Measurements from ENCODE around the gene CCR9.

CCR9 gene

DNA sequence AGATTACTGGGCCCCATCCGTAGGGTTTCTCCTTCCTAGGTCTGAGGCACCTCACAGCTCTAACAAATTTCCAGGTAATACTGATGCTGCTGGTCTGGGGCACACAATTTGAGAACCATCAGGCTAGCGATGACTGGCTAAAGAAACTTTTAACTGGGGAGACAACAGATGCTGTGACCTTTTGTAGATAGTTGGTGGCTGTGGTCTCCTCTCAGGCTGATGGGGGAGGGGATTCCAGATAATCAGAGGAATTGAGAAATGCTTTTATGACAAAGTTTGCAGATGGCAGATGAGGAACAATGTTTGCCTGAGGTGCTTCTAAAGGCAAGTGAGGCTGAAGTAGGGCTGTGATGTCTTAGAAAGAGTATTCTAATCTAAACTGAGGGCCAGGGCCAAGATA, 13.8 kb upstream of the CCR9 start:
- no peak for DNase-seq

DNA sequence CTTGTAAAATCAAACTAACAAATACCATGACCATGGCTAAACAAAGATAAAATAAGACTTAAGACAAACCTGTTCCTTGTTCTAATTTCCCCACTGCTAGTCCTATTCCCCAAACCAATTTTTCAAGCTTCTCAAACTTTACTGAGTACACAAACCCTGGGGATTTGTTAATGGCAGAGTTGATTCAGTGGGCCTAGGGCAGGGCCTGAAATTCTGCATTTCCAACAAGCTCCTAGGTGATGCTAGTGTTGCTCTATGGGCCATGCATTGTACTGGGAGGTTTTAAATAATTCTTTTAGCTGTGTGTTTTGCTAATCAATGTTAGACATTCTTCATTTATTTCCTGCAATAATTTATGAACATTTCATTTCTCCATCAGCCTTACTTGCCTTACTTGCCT, 13.3 kb upstream of the CCR9 start:
- DNase-seq = no peak

DNA sequence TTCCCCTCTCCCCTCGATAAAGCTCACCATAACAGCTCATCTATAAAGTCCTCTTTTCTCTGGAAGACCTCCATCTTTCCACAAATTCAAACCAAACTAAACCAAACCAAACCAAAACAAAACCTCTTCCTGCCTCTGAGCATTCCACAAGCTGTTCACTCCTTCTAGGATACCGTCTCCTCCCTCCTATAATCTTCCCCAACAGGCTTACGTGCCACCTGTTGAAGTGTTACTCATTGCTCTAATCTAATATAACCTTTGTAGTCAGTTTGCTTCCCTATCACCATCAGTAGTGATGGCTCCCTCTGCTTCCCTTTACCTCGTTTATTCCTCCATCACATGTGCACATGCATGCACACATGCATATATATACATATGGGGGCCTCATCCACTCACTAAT, 12.7 kb upstream of the CCR9 start:
- no peak for DNase-seq

DNA sequence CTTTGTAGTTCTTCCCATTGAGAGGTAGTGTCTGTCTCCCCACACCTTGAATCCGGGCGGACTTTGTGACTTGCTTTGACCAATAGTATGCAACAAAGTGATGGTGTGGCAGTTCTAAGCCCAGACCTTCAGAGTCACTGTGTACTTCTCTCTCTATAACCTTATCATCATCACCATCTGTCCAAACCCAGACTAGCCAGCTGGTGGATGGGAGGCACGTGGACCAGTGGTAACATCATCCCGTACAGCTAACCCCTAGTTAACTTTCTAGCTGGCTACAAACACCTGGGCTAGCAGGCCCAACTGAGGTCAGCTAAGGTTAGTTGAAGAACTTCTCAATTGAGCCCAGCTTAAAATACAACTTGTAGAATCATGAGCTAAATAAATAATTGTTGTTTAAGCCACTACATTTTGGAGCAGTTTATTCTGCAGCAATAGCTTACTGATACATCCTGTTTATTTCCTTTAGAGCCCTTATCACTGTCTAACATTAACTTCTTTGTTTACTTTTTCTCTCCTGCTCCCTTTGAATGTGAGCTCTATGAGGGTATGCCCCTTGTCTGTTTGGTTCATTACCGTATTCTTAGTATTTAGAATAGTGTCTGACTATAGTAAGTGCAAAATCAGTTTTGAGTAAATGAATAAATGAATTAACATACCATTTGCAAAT, 11.5 kb upstream of the CCR9 start:
- no peak for DNase-seq

DNA sequence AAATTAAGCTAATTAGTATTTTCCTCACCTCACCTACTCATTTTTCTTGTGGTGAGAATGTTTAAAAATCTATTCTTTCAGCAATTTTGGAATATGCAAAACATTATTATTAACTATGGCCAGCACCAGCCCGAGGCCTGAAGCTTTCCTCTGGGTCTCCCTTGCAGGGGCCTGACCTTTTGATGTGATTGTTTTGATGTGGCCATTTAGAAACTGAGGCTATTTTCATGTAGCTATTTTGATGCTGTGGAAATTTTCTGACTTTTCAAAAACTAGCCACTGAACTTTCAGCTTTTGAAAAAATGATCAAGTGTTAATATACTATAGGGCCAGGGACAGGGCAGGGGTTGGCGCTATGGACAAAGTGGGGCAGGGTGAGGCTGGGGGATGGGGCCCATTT, 8.2 kb upstream of the CCR9 start:
- no peak for DNase-seq

DNA sequence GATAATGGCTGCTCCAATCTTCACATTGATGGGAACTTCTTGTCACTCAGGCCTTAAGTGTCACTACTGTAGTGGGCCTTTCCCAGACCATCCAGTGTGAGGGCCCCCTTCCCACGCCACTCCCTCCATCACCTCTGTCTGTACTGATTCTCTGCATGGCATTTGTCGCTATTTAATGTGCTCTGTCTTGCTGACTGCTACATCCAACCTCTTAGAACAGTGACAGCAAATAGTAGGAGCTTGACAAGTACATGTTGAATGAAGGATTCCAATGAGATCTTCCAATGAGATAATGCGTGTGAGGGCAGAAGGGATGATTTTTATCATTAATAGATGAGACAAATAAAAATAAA, 5.6 kb upstream of the CCR9 start:
- DNase-seq = no peak

DNA sequence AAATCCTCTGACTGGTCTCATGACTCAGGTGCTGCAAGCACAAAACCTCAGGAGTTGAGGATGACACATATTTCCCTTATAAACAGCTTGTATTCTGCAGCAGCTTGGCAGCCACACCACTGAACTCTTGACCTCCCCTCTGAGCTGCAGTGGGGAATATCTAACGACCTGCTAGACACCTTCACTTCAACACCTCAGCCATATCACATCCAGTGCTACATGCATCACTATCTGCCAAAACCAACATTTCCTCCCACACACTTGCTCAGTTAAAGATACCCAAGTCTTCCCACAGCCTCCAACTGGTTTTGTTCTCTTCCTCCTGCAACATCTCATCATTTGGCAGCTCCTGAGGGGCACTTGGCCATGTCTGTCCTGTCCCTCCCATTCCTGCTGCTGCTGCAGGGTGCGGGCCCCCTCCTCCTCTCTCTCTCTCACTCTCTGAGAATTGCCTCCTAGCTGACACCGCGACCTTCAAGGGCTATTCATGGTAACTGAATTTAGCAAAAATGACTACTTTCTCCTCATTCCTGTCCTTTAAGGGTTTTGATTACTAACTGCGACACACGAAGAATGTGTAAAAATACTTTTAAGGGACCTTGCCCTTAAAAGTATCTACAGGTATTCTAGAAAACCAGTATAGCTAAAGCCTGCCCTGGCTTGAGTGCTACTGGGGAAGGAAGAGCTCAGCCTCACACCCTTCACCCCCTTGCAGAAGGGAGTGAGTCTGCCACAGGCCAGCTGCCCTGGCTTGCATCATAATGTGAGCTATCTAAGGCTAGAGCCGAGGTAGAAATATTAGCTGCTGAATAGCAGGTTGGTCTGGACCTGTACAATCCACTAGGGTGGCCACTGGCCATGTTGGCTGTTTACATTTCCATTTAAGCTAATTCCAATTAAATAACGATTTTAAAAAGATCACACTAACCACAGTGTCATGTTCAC, 5.0 kb upstream of the CCR9 start:
- no peak for DNase-seq

DNA sequence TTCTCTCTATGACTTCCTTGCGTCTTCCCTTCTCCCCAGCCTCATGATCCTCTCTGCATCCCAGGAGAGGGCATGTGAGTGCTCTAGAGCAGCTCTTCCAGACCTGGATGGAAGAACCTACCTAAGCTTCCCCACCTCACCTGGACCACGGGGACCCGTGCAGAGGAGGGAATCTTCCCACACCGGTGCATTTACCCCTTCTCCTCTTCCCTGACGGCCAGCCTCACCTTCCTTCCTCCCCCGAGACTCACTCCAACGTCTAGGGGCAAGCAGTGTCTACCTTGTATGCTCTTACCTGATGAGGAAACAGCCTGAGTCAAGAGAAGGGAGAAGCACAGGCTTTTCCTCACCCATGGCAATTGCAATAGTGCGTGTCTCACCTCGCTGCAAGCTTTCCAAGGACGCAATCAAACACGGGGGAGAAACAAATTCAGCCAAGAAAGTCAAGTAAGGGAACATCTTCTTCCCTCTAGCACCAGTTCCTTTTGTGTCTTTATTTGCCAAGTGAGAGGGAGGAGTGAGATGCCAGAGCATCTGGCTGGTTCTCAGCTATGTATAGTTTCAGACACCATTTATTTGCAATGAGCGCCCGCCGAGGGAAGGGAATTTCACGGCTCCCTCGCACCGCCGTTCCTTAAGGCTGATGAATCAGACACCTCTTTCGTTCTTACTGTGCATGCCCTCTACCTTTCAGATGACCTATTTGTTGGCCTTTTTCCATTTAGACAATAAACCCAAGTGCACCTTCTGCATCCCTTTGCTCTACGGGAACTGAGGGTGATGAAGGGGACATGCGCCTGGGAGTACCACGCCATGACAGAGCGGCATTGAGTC, 1.8 kb upstream of the CCR9 start:
- DNase-seq = no peak

DNA sequence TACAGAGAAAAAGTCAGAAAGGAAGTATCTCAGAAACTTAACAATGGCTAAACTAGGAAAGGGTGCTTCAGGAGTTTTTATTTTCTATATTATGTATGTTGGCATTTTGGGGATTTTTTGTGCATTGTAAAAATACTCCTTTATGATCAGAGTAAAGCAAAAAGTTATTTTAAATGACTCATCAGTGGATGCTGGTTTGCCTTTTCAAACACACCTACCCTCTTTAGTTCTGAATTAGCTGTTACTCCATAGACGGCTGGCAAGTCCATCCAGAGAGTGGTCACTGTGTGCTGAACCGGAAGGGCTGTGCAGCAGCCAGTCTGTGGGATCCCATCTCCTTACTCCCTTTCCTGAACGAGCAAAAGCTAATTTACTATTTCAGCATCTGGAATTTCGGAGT, 942 bp downstream of the CCR9 start:
- DNase-seq = no peak

GRCh38 chr3:45887759-45888511, 1.6 kb downstream of the CCR9 start:
- no peak for DNase-seq

GRCh38 chr3:45889337-45889736, 3.0 kb downstream of the CCR9 start:
- DNase-seq = no peak

- no peak for DNase-seq
Measured at GRCh38 chr3:45890405-45890804, 4.1 kb downstream of the CCR9 start.

GRCh38 chr3:45892161-45892560, 5.8 kb downstream of the CCR9 start:
- no peak for DNase-seq

DNA sequence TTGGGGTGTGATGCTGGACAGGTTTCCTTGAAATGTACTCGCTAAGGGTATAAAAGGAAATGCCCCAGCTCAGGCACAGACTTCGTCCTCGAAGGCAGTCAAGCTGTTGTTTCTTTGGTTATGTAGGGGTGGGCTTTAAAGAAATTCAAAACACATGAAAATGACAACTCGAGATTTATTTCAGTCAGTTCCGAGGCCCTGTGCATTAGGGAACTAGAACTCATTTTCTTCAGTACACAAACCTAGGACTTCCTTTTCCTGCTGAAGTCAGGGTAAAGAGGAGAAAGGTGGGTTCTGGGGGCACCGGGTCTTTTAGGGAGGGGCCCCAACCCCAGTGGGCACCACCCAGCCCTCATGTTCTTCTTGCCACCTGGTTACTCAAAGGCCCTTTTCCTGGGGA, 7.7 kb downstream of the CCR9 start:
- no peak for DNase-seq

- DNase-seq = no peak
Measured at GRCh38 chr3:45895686-45896468, 9.5 kb downstream of the CCR9 start.

DNA sequence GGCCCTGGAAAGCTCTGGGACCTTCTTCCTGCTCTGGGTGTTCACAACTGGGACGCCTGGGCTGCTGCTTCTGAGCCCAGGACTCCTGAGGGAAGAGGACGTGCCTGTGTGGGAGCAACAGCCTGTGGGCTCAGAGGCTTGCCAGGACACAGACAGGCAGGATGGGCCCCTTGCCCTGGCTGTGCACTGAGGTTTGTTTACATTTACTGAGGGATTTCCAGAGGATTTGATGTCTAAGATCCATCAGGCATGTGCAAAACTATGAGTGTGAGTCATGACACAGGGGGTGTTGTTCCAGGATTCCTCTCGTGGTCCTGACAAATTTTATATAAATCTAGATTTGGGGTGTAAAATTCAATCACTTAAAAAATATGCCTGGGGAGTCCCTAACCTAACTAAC, 10.6 kb downstream of the CCR9 start:
- no peak for DNase-seq

GRCh38 chr3:45904931-45905330, 18.6 kb downstream of the CCR9 start:
- no peak for DNase-seq

DNA sequence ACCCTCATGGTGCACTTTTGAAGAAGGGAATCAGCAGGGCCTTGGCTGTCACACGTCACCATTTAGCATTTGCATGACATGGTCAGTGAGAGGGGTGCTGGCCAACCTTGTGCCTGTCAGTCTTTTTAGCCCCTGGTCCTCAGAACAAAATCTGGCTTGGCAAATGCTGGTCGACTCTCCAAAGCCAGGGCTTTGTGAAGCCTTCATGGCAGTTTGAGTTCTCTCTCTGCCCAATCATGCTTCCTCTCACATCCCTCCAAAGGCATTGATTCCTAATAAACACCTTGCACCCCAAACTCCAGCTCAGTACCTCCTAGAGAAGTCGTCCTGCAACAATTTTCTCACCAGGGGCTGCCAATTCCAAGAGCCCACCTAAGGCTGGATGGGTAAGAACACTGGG, 19.4 kb downstream of the CCR9 start:
- no peak for DNase-seq

DNA sequence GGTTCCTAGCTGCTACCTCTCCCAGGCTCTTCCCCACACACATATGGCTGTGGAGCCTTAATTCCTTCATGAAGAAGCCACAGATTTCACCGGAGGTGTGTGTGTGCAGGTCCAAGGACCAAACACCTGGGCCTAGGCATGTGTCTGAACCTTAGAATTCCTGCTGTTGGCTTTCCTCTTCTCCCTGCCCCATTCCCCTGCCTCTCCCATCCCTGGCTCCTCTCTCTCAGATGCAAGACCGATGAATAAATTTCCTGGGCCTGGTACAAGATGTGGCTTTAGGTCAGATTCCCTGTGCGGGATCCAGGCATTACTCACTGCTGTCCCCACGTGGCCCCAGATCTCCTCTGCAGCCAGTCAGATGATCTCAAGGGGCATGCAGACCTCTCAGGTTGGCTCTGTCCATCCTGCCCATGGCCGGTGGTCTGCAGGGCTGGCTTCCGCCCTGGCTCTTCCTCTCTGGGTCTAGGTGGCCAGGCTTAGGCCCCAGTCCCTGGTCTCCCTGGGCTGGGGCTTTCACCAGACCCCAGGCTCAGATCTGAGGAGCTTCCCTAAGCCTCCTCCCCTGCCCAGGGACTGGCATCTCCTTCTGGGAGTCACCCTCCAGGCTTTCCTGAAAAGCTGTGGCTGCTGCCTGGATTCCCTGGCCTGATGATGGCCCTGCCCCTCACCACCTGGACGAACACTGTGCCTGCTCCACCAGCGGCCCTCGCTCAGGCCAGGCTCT, 20.5 kb downstream of the CCR9 start:
- no peak for DNase-seq

- no peak for DNase-seq
Measured at GRCh38 chr3:45907769-45908705, 21.7 kb downstream of the CCR9 start.
